HCT116 (cell line): ENCODE measurements around the gene GFY. TPM values are rescaled to one million over a fixed set of nuclear protein-coding genes. Genes with fewer than 3 reads are reported as not detected.

Source experiments
- ATAC-seq: fragments of 200-7000 bp; cut with Tn5 transposase; 2 replicates; pipeline ENCODE4 v1.9.1; 2020; ENCODE audit warnings: mild to moderate bottlenecking, moderate library complexity
- BruUV-seq: library from RNA; stranded (reverse); fragments of 400-500 nt; replicated peaks from 2 replicates; lab custom pipeline; 2021; lab: Mats Ljungman, UMichigan
- CTCF ChIA-PET: fragments of 300-600 bp; sonication (Branson Sonifier 250); formaldehyde crosslinking; loops from one replicate; lab custom pipeline; 2021; ENCODE audit warnings: antibody characterized with exemption; lab: Charles Lee
- POLR2A ChIA-PET: fragments of 300-600, 350-600 bp; sonication (Branson Sonifier 250); formaldehyde crosslinking; loops from one replicate; lab custom pipeline; 2021; ENCODE audit warnings: antibody characterized with exemption; lab: Charles Lee
- RAD21 ChIA-PET, 2 experiments: fragments of 300-600 bp; sonication (Branson Sonifier 250); formaldehyde crosslinking; loops; one replicate each; lab custom pipeline; 2023; ENCODE audit warnings: low total read pairs in 2 of 2; ENCODE audit not compliant: uncharacterized antibody in 2 of 2, unreplicated experiment in 2 of 2, low non-redundant PET in 1 of 2; lab: Charles Lee
- DNase-seq: peaks from one replicate; pipeline ENCODE4 v3.0.0-alpha.2; 2010; ENCODE audit warnings: low read depth, low spot score
- H2AFZ ChIP-seq: fragments of 200-600 bp; shearing (Covaris generic), sonication (generic); 2 replicates; pipeline ENCODE4 v1.6.1; 2017; ENCODE audit warnings: low read depth, mixed run types, mixed read lengths, antibody characterized with exemption, low read length; ENCODE audit not compliant: poor library complexity, severe bottlenecking
- H3K27ac ChIP-seq: 2 replicates; pipeline ENCODE4 v1.5.1; 2012; ENCODE audit warnings: low read depth, low read length
- H3K27me3 ChIP-seq: fragments of 200-600 bp; sonication (generic); 2 replicates; pipeline ENCODE4 v1.6.1; 2016; ENCODE audit warnings: mixed run types, low read length, mixed read lengths; ENCODE audit not compliant: insufficient read depth
- H3K36me3 ChIP-seq, 2 experiments: fragments of 200-500 bp in 1 of 2; fragments of 200-600 bp in 1 of 2; sonication (Bioruptor generic) in 1 of 2; sonication (generic) in 1 of 2; 2 replicates each; pipeline versions ENCODE4 v1.5.1 to v1.6.1; 2014 to 2016; ENCODE audit warnings: low read length in 2 of 2, inconsistent platforms in 1 of 2, mixed read lengths in 1 of 2, mixed run types in 1 of 2; ENCODE audit not compliant: insufficient read depth in 2 of 2, control insufficient read depth in 1 of 2
- H3K4me1 ChIP-seq, 2 experiments: fragments of 200-600 bp in 1 of 2; sonication (generic) in 1 of 2; 2 replicates each; pipeline versions ENCODE4 v1.5.1 to v1.6.1; 2012 to 2017; ENCODE audit warnings: low read length in 2 of 2, inconsistent platforms in 1 of 2, mild to moderate bottlenecking in 1 of 2, mixed read lengths in 1 of 2, mixed run types in 1 of 2, moderate library complexity in 1 of 2; ENCODE audit not compliant: insufficient read depth in 2 of 2, control insufficient read depth in 1 of 2
- H3K4me2 ChIP-seq: fragments of 200-600 bp; sonication (generic); 2 replicates; pipeline ENCODE4 v1.6.1; 2017; ENCODE audit warnings: mixed run types, low read length, mixed read lengths
- H3K4me3 ChIP-seq, 2 experiments: fragments of 200-600 bp in 1 of 2; sonication (generic) in 1 of 2; replicated peaks in 1 of 2; 2 replicates each; pipeline ENCODE4 v1.5.1; 2011 to 2016; ENCODE audit warnings: low read length in 2 of 2, control low read depth in 1 of 2, low read depth in 1 of 2, mild to moderate bottlenecking in 1 of 2, mixed read lengths in 1 of 2, mixed run types in 1 of 2
- H3K79me2 ChIP-seq: fragments of 200-600 bp; sonication (generic); 2 replicates; pipeline ENCODE4 v1.6.1; 2017; ENCODE audit warnings: mild to moderate bottlenecking, mixed run types, low read length, moderate library complexity, mixed read lengths; ENCODE audit not compliant: insufficient read depth
- H3K9ac ChIP-seq: fragments of 200-600 bp; sonication (generic); 2 replicates; pipeline ENCODE4 v1.6.1; 2016; ENCODE audit warnings: low read length, mixed read lengths
- H3K9me2 ChIP-seq: fragments of 200-600 bp; sonication (generic), shearing (Covaris generic); 2 replicates; pipeline ENCODE4 v1.6.1; 2017; ENCODE audit warnings: mixed run types, mild to moderate bottlenecking, moderate library complexity; ENCODE audit not compliant: insufficient read depth
- H3K9me3 ChIP-seq, 2 experiments: fragments of 200-500 bp in 1 of 2; fragments of 200-600 bp in 1 of 2; sonication (Bioruptor generic) in 1 of 2; sonication (generic) in 1 of 2; 2 replicates each; pipeline ENCODE4 v1.6.1; 2014 to 2017; ENCODE audit warnings: low read length in 2 of 2, mixed read lengths in 2 of 2, inconsistent platforms in 1 of 2, low read depth in 1 of 2, mild to moderate bottlenecking in 1 of 2, mixed run types in 1 of 2, moderate library complexity in 1 of 2; ENCODE audit not compliant: control insufficient read depth in 1 of 2, insufficient read depth in 1 of 2
- H4K20me1 ChIP-seq: fragments of 200-600 bp; sonication (generic), shearing (Covaris generic); 2 replicates; pipeline ENCODE4 v1.6.1; 2017; ENCODE audit warnings: mixed run types, mild to moderate bottlenecking, moderate library complexity; ENCODE audit not compliant: insufficient read depth
- CBX3 ChIP-seq: IDR thresholded peaks from 2 replicates; pipeline ENCODE4 v1.6.1; 2012; ENCODE audit warnings: low read depth
- CEBPB ChIP-seq: IDR thresholded peaks from 2 replicates; pipeline ENCODE4 v1.6.1; 2012; ENCODE audit warnings: low read depth
- EGR1 ChIP-seq: IDR thresholded peaks from 2 replicates; pipeline ENCODE4 v1.6.1; 2012; ENCODE audit warnings: low read depth
- ELF1 ChIP-seq: IDR thresholded peaks from 2 replicates; pipeline ENCODE4 v1.6.1; 2012; ENCODE audit warnings: low read depth, borderline replicate concordance
- EZH2phosphoT487 ChIP-seq: fragments of 200-600 bp; IDR thresholded peaks from 2 replicates; pipeline ENCODE4 v1.6.1; 2018; ENCODE audit warnings: antibody characterized with exemption, borderline replicate concordance
- JUND ChIP-seq: IDR thresholded peaks from 2 replicates; pipeline ENCODE4 v1.6.1; 2012
- POLR2A ChIP-seq: IDR thresholded peaks from 2 replicates; pipeline ENCODE4 v1.7.0; 2011; ENCODE audit warnings: borderline replicate concordance; ENCODE audit not compliant: insufficient read depth, insufficient read length; ENCODE audit errors: extremely low read depth
- POLR2AphosphoS5 ChIP-seq: IDR thresholded peaks from 2 replicates; pipeline ENCODE4 v1.6.1; 2011; ENCODE audit warnings: mild to moderate bottlenecking, low read depth, low read length, moderate library complexity
- SIN3A ChIP-seq: IDR thresholded peaks from 2 replicates; pipeline ENCODE4 v1.6.1; 2012; ENCODE audit warnings: low read depth
- SP1 ChIP-seq: IDR thresholded peaks from 2 replicates; pipeline ENCODE4 v1.6.1; 2012; ENCODE audit warnings: low read depth
- SRF ChIP-seq: IDR thresholded peaks from 2 replicates; pipeline ENCODE4 v1.6.1; 2012; ENCODE audit warnings: low read depth
- TCF7L2 ChIP-seq: IDR thresholded peaks from 2 replicates; pipeline ENCODE4 v1.7.0; 2011; ENCODE audit warnings: borderline replicate concordance, inconsistent platforms; ENCODE audit not compliant: insufficient read depth, insufficient read length; ENCODE audit errors: extremely low read depth
- ZFX ChIP-seq: fragments of 450-650 bp; IDR thresholded peaks from 2 replicates; pipeline ENCODE4 v1.6.1; 2017
- ZNF274 ChIP-seq: fragments of 200-500 bp; sonication (Bioruptor generic); IDR thresholded peaks from 2 replicates; pipeline ENCODE4 v1.6.1; 2014; ENCODE audit warnings: mild to moderate bottlenecking, low read depth, low read length, inconsistent platforms
- intact Hi-C: fragments of 100-400 bp; cut with micrococcal nuclease; formaldehyde crosslinking; loops from 2 replicates; pipeline ENCODE4 v1.10.0; 2022
- total RNA-seq: library from RNA; stranded (reverse); gene quantifications from one replicate; pipeline ENCODE4 v1.2.1, GENCODE V29; 2021; ENCODE audit not compliant: unreplicated experiment
- TF ChIP-seq, protein P1 (sequence below): IDR thresholded peaks from 2 replicates; pipeline ENCODE4 v1.6.1; 2012
- TF ChIP-seq, protein P2 (sequence below): IDR thresholded peaks from 2 replicates; pipeline ENCODE4 v1.6.1; 2011; ENCODE audit warnings: mild to moderate bottlenecking, low read length, moderate library complexity; ENCODE audit not compliant: insufficient replicate concordance; ENCODE audit errors: extremely low read depth
- TF ChIP-seq, protein P3 (sequence below): IDR thresholded peaks from 2 replicates; pipeline ENCODE4 v1.6.1; 2012; ENCODE audit warnings: low read depth
- TF ChIP-seq, protein P4 (sequence below): IDR thresholded peaks from 2 replicates; pipeline ENCODE4 v1.6.1; 2012

Gene GFY
- total RNA-seq, 1 experiment from 2014 or later: 2.6 TPM

DNA sequence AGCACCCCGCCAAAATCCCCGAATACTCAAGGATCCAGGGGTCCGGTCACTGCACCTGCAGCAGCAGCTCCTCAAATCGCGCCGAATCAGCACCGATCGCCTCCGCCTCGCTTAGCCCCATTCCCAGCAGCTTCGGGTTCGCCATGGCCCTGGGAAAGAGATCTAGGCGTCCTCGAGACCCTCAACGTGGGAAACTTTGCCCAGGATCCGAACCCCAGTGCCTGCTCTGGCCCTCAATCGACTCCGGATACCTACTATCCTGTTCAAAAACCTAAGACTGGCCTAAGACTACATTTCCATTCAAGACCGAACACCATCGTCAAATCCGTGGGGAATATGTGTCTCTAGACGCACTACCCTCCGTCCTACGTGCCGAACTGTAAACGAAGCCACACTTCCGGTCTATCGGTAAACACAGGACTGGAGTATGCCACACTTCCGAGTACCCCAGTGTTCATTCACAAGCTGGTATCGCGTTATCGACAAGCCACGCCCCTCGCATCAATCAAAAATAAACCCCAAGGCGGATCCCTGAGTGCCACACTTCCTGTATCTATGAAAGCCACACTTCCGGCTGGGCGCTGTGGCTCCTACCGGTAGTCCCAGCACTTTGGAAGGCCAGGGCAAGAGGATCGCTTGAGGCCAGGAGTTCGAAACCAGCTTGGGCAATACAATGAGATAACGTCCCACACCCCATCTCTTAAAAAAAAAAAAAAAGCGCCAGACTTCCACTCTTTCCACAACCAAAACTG is 26.4 kb downstream of the GFY start, which contains the start of gene PIH1D1:
PIH1D1 (minus strand) TSS at position 385 of the 752 bp plus-strand sequence; CDS start at position 145, 240 bp downstream.
- ChIA-PET CTCF (interaction anchor here (0.6 to 2.0 kb wide), 8 partner anchors 9 to 354 kb away, joined by 3 to 9 read pairs (median 4); no protein-coding TSS in a partner anchor), POLR2A (interaction anchor here (0.7 to 2.9 kb wide), 11 partner anchors 9 to 88 kb away, joined by 3 to 17 read pairs (median 7); partner anchors contain the start of genes DKKL1 and RPS11), RAD21 (interaction anchor here in 1 of 2 experiments (0.8 to 1.3 kb wide), 2 partner anchors 25 to 59 kb away, joined by 3 read pairs; no protein-coding TSS in a partner anchor)
- DNase-seq (peak; percentile 99), ATAC-seq (peak; percentile 69)
- Histone ChIP-seq H3K9ac (peak within 1 kb of the TSS; percentile 99), H3K27ac (peak within 1 kb of the TSS; percentile 91), H3K9me3 (no peaks in the 10 kb centered on the region), H2AFZ (peak within 1 kb of the TSS; percentile 3), H3K4me1 (peaks cover 23 to 40% of the 10 kb centered on the region in 2 experiments; a peak in 3 of 4 replicates), H3K4me2 (peak within 1 kb of the TSS; percentile 90), H3K79me2 (peaks cover 41% of the 10 kb centered on the region), H3K9me2 (no peaks in the 10 kb centered on the region), H3K4me3 (peak within 1 kb of the TSS; percentile 98 to 100), H3K36me3 (peaks cover 13 to 14% of the 10 kb centered on the region in 2 experiments; a peak in 2 of 4 replicates), H4K20me1 (no peaks in the 10 kb centered on the region), H3K27me3 (no peaks in the 10 kb centered on the region)
- intact Hi-C loops: no loop called here
- BruUV-seq: TSS peak; percentile 88
- no peak for TF ChIP-seq JUND
- TF ChIP-seq ELF1: no peak; the same call in 1 of the 2 replicates
- TF ChIP-seq SP1: peak; percentile 76
- TF ChIP-seq, protein P1, sequence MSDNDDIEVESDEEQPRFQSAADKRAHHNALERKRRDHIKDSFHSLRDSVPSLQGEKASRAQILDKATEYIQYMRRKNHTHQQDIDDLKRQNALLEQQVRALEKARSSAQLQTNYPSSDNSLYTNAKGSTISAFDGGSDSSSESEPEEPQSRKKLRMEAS: peak; percentile 74
- TF ChIP-seq, protein P2, sequence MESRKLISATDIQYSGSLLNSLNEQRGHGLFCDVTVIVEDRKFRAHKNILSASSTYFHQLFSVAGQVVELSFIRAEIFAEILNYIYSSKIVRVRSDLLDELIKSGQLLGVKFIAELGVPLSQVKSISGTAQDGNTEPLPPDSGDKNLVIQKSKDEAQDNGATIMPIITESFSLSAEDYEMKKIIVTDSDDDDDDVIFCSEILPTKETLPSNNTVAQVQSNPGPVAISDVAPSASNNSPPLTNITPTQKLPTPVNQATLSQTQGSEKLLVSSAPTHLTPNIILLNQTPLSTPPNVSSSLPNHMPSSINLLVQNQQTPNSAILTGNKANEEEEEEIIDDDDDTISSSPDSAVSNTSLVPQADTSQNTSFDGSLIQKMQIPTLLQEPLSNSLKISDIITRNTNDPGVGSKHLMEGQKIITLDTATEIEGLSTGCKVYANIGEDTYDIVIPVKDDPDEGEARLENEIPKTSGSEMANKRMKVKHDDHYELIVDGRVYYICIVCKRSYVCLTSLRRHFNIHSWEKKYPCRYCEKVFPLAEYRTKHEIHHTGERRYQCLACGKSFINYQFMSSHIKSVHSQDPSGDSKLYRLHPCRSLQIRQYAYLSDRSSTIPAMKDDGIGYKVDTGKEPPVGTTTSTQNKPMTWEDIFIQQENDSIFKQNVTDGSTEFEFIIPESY: peak; percentile 96
- no peak for TF ChIP-seq EGR1
- TF ChIP-seq, protein P3, sequence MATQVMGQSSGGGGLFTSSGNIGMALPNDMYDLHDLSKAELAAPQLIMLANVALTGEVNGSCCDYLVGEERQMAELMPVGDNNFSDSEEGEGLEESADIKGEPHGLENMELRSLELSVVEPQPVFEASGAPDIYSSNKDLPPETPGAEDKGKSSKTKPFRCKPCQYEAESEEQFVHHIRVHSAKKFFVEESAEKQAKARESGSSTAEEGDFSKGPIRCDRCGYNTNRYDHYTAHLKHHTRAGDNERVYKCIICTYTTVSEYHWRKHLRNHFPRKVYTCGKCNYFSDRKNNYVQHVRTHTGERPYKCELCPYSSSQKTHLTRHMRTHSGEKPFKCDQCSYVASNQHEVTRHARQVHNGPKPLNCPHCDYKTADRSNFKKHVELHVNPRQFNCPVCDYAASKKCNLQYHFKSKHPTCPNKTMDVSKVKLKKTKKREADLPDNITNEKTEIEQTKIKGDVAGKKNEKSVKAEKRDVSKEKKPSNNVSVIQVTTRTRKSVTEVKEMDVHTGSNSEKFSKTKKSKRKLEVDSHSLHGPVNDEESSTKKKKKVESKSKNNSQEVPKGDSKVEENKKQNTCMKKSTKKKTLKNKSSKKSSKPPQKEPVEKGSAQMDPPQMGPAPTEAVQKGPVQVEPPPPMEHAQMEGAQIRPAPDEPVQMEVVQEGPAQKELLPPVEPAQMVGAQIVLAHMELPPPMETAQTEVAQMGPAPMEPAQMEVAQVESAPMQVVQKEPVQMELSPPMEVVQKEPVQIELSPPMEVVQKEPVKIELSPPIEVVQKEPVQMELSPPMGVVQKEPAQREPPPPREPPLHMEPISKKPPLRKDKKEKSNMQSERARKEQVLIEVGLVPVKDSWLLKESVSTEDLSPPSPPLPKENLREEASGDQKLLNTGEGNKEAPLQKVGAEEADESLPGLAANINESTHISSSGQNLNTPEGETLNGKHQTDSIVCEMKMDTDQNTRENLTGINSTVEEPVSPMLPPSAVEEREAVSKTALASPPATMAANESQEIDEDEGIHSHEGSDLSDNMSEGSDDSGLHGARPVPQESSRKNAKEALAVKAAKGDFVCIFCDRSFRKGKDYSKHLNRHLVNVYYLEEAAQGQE: no peak
- no peak for TF ChIP-seq ZNF274
- peak; percentile 37; the same call in 1 of the 2 replicates for TF ChIP-seq CBX3
- no peak for TF ChIP-seq CEBPB
- peak; percentile 38; the same call in 1 of the 2 replicates for TF ChIP-seq ZFX
- TF ChIP-seq SIN3A: peak; percentile 70; the same call in 1 of the 2 replicates
- no peak for TF ChIP-seq SRF
- peak; percentile 34 for TF ChIP-seq TCF7L2
- TF ChIP-seq, protein P4, sequence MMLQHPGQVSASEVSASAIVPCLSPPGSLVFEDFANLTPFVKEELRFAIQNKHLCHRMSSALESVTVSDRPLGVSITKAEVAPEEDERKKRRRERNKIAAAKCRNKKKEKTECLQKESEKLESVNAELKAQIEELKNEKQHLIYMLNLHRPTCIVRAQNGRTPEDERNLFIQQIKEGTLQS: no peak
- TF ChIP-seq POLR2AphosphoS5: peak; percentile 97
- TF ChIP-seq EZH2phosphoT487: no peak
- peak; percentile 86 for TF ChIP-seq POLR2A
